ENCODE data around the gene CDH13. TPM values are rescaled to one million over a fixed set of nuclear protein-coding genes. Genes with fewer than 3 reads are reported as not detected.

CDH13 gene
- total and polyA plus RNA-seq, 2 experiments from 2014 or later: 1.6 to 4.4 TPM

GRCh38 chr16:82899006-82899405 lies 272.2 kb downstream of the CDH13 start:
- no peak overlapping the region for H3K27ac Mint-ChIP-seq
- H3K36me3 ChIP-seq (ENCODE audit: insufficient read depth): no peaks in the 10 kb centered on the region
- H3K79me2 ChIP-seq (replicated peaks; ENCODE audit: insufficient read depth): no peaks in the 10 kb centered on the region
- H3K9me2 ChIP-seq (ENCODE audit: insufficient read depth): peaks cover 7% of the 10 kb centered on the region
- H3K4me3 Mint-ChIP-seq: no peak overlapping the region
- ATAC-seq: no peak
- no peaks in the 10 kb centered on the region for H3K27me3 Mint-ChIP-seq (ENCODE audit: insufficient read depth, low read depth, poor library complexity)
- H2AFZ ChIP-seq: no peak overlapping the region
- no peaks in the 10 kb centered on the region for H3K9me3 Mint-ChIP-seq
- TF ChIP-seq, protein P1, sequence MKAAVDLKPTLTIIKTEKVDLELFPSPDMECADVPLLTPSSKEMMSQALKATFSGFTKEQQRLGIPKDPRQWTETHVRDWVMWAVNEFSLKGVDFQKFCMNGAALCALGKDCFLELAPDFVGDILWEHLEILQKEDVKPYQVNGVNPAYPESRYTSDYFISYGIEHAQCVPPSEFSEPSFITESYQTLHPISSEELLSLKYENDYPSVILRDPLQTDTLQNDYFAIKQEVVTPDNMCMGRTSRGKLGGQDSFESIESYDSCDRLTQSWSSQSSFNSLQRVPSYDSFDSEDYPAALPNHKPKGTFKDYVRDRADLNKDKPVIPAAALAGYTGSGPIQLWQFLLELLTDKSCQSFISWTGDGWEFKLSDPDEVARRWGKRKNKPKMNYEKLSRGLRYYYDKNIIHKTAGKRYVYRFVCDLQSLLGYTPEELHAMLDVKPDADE (IDR thresholded peaks at IDR 0.05): no peak
- TF ChIP-seq CREB1 (CRISPR knock-in tag; IDR thresholded peaks at IDR 0.05; ENCODE audit: low read depth): no peak
- no peak for TF ChIP-seq JUNB (IDR thresholded peaks at IDR 0.05; ENCODE audit: unreplicated experiment)
- no peak for TF ChIP-seq POLR2AphosphoS5 (IDR thresholded peaks at IDR 0.05; ENCODE audit: low read depth)
- TF ChIP-seq ZNF114 (CRISPR knock-in tag; IDR thresholded peaks at IDR 0.05): no peak
- TF ChIP-seq, protein P2, sequence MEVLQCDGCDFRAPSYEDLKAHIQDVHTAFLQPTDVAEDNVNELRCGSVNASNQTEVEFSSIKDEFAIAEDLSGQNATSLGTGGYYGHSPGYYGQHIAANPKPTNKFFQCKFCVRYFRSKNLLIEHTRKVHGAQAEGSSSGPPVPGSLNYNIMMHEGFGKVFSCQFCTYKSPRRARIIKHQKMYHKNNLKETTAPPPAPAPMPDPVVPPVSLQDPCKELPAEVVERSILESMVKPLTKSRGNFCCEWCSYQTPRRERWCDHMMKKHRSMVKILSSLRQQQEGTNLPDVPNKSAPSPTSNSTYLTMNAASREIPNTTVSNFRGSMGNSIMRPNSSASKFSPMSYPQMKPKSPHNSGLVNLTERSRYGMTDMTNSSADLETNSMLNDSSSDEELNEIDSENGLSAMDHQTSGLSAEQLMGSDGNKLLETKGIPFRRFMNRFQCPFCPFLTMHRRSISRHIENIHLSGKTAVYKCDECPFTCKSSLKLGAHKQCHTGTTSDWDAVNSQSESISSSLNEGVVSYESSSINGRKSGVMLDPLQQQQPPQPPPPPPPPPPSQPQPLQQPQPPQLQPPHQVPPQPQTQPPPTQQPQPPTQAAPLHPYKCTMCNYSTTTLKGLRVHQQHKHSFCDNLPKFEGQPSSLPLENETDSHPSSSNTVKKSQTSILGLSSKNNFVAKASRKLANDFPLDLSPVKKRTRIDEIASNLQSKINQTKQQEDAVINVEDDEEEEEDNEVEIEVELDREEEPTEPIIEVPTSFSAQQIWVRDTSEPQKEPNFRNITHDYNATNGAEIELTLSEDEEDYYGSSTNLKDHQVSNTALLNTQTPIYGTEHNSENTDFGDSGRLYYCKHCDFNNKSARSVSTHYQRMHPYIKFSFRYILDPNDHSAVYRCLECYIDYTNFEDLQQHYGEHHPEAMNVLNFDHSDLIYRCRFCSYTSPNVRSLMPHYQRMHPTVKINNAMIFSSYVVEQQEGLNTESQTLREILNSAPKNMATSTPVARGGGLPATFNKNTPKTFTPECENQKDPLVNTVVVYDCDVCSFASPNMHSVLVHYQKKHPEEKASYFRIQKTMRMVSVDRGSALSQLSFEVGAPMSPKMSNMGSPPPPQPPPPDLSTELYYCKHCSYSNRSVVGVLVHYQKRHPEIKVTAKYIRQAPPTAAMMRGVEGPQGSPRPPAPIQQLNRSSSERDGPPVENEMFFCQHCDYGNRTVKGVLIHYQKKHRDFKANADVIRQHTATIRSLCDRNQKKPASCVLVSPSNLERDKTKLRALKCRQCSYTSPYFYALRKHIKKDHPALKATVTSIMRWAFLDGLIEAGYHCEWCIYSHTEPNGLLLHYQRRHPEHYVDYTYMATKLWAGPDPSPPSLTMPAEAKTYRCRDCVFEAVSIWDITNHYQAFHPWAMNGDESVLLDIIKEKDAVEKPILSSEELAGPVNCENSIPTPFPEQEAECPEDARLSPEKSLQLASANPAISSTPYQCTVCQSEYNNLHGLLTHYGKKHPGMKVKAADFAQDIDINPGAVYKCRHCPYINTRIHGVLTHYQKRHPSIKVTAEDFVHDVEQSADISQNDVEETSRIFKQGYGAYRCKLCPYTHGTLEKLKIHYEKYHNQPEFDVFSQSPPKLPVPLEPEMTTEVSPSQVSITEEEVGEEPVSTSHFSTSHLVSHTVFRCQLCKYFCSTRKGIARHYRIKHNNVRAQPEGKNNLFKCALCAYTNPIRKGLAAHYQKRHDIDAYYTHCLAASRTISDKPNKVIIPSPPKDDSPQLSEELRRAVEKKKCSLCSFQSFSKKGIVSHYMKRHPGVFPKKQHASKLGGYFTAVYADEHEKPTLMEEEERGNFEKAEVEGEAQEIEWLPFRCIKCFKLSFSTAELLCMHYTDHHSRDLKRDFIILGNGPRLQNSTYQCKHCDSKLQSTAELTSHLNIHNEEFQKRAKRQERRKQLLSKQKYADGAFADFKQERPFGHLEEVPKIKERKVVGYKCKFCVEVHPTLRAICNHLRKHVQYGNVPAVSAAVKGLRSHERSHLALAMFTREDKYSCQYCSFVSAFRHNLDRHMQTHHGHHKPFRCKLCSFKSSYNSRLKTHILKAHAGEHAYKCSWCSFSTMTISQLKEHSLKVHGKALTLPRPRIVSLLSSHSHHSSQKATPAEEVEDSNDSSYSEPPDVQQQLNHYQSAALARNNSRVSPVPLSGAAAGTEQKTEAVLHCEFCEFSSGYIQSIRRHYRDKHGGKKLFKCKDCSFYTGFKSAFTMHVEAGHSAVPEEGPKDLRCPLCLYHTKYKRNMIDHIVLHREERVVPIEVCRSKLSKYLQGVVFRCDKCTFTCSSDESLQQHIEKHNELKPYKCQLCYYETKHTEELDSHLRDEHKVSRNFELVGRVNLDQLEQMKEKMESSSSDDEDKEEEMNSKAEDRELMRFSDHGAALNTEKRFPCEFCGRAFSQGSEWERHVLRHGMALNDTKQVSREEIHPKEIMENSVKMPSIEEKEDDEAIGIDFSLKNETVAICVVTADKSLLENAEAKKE (CRISPR knock-in tag; IDR thresholded peaks at IDR 0.05): no peak
- H3K4me2 ChIP-seq: no peak overlapping the region
- H3K36me3 Mint-ChIP-seq (ENCODE audit: low read depth): no peaks in the 10 kb centered on the region
- no peaks in the 10 kb centered on the region for H3K27me3 ChIP-seq (ENCODE audit: insufficient read depth)
- no peak overlapping the region for H3K4me3 ChIP-seq
- no peak for DNase-seq (ENCODE audit: low spot score)
- no peaks in the 10 kb centered on the region for H3F3A ChIP-seq (replicated peaks; ENCODE audit: low read depth)
- no peaks in the 10 kb centered on the region for H3K4me1 ChIP-seq (ENCODE audit: insufficient read depth)
- H4K20me1 ChIP-seq (replicated peaks; ENCODE audit: insufficient read depth): no peaks in the 10 kb centered on the region
- H3K27ac ChIP-seq (ENCODE audit: low read depth): no peak overlapping the region
- H3K4me1 Mint-ChIP-seq: no peaks in the 10 kb centered on the region

All from GM23338 (cell line).